Stimulated activated CD8-positive, alpha-beta memory T cell treated with anti-CD3 and anti-CD28 coated beads, Interleukin-4, amount 100 ng/mL, for 48 hours (primary cell): ENCODE data around the gene MBOAT2.

Experiments used
- DNase-seq: peaks from one replicate; pipeline ENCODE4 v3.0.0-alpha.2; 2020

Gene MBOAT2

GRCh38 chr2:9017411-9017810 is 13.9 kb upstream of the MBOAT2 start:
- no peak for DNase-seq

- no peak for DNase-seq
Measured at GRCh38 chr2:9015998-9016397, 12.5 kb upstream of the MBOAT2 start.

GRCh38 chr2:9013403-9013802 is 9.9 kb upstream of the MBOAT2 start:
- DNase-seq, result no peak

GRCh38 chr2:9010866-9011265 is 7.4 kb upstream of the MBOAT2 start:
- DNase-seq, result no peak

- no peak for DNase-seq
Measured at GRCh38 chr2:9008951-9009664, 5.6 kb upstream of the MBOAT2 start.

GRCh38 chr2:9006368-9006767 is 2.9 kb upstream of the MBOAT2 start:
- DNase-seq, result no peak

- DNase-seq, result peak; percentile 35
Measured at GRCh38 chr2:9004338-9005204, 1.1 kb upstream of the MBOAT2 start.

GRCh38 chr2:9003366-9003615 is 193 bp downstream of the MBOAT2 start:
- DNase-seq, result no peak

GRCh38 chr2:9002637-9003365 is 683 bp downstream of the MBOAT2 start:
- DNase-seq, result peak; percentile 27

GRCh38 chr2:9002313-9002636 is 1.2 kb downstream of the MBOAT2 start:
- DNase-seq, result no peak

GRCh38 chr2:9001778-9002177 is 1.7 kb downstream of the MBOAT2 start:
- no peak for DNase-seq

GRCh38 chr2:9001229-9001628 is 2.3 kb downstream of the MBOAT2 start:
- DNase-seq, result no peak

- DNase-seq, result no peak
Measured at GRCh38 chr2:9000442-9000841, 3.0 kb downstream of the MBOAT2 start.

GRCh38 chr2:8999797-9000196 is 3.7 kb downstream of the MBOAT2 start:
- DNase-seq, result no peak

- DNase-seq, result no peak
Measured at GRCh38 chr2:8999102-8999446, 4.4 kb downstream of the MBOAT2 start.

GRCh38 chr2:8998418-8999101 is 4.9 kb downstream of the MBOAT2 start:
- no peak for DNase-seq

GRCh38 chr2:8997631-8998030 is 5.9 kb downstream of the MBOAT2 start:
- DNase-seq, result no peak

- no peak for DNase-seq
Measured at GRCh38 chr2:8997108-8997507, 6.4 kb downstream of the MBOAT2 start.

- DNase-seq, result no peak
Measured at GRCh38 chr2:8996006-8996405, 7.5 kb downstream of the MBOAT2 start.

- DNase-seq, result no peak
Measured at GRCh38 chr2:8994386-8994785, 9.1 kb downstream of the MBOAT2 start.

GRCh38 chr2:8993902-8994278 is 9.6 kb downstream of the MBOAT2 start:
- no peak for DNase-seq

- DNase-seq, result no peak
Measured at GRCh38 chr2:8993196-8993901, 10.1 kb downstream of the MBOAT2 start.

- DNase-seq, result no peak
Measured at GRCh38 chr2:8992643-8993042, 10.8 kb downstream of the MBOAT2 start.
